H9 (cell line): ENCODE results near the gene TADA1. TPM values are rescaled to one million over a fixed set of nuclear protein-coding genes. Genes with fewer than 3 reads are reported as not detected.

Experiments used
- DNase-seq: peaks from one replicate; pipeline ENCODE4 v3.0.0-alpha.2; 2017
- H2AFZ ChIP-seq: one replicate; pipeline ENCODE4 v1.6.1; 2013; ENCODE audit warnings: mild to moderate bottlenecking, low read length, control low read depth, moderate library complexity
- H2AK5ac ChIP-seq: 2 replicates; pipeline ENCODE4 v1.6.1; 2013; ENCODE audit warnings: low read length, control low read depth, mixed read lengths; ENCODE audit not compliant: insufficient read length
- H2BK120ac ChIP-seq: one replicate; pipeline ENCODE4 v1.6.1; 2013; ENCODE audit warnings: low read depth, mild to moderate bottlenecking, low read length, control low read depth, inconsistent platforms; ENCODE audit not compliant: poor library complexity, severe bottlenecking
- H2BK12ac ChIP-seq: 2 replicates; pipeline ENCODE4 v1.6.1; 2013; ENCODE audit warnings: low read length, control low read depth, mixed read lengths, low read depth; ENCODE audit not compliant: insufficient read length
- H2BK15ac ChIP-seq: 2 replicates; pipeline ENCODE4 v1.6.1; 2013; ENCODE audit warnings: low read depth, low read length, control low read depth
- H2BK20ac ChIP-seq: one replicate; pipeline ENCODE4 v1.6.1; 2013; ENCODE audit warnings: low read depth, mild to moderate bottlenecking, low read length, control low read depth, inconsistent platforms; ENCODE audit not compliant: poor library complexity, severe bottlenecking
- H2BK5ac ChIP-seq: 2 replicates; pipeline ENCODE4 v1.6.1; 2013; ENCODE audit warnings: low read length, control low read depth, mixed read lengths; ENCODE audit not compliant: insufficient read length
- H3K14ac ChIP-seq: 2 replicates; pipeline ENCODE4 v1.6.1; 2013; ENCODE audit warnings: low read length, control low read depth; ENCODE audit not compliant: insufficient read depth
- H3K18ac ChIP-seq: 2 replicates; pipeline ENCODE4 v1.6.1; 2013; ENCODE audit warnings: low read depth, mild to moderate bottlenecking, mixed read lengths, low read length, control low read depth; ENCODE audit not compliant: insufficient read length
- H3K23ac ChIP-seq: 2 replicates; pipeline ENCODE4 v1.6.1; 2013; ENCODE audit warnings: low read length, control low read depth, mixed read lengths, low read depth; ENCODE audit not compliant: insufficient read length
- H3K23me2 ChIP-seq: 2 replicates; pipeline ENCODE4 v1.6.1; 2013; ENCODE audit warnings: low read depth, mild to moderate bottlenecking, mixed read lengths, low read length, control low read depth; ENCODE audit not compliant: insufficient read length, poor library complexity, severe bottlenecking
- H3K27ac ChIP-seq: 2 replicates; pipeline ENCODE4 v1.5.1; 2013; ENCODE audit warnings: low read length, control low read depth, mixed read lengths, low read depth; ENCODE audit not compliant: insufficient read length
- H3K27me3 ChIP-seq: 2 replicates; pipeline ENCODE4 v1.6.1; 2013; ENCODE audit warnings: low read length, control low read depth, inconsistent platforms; ENCODE audit not compliant: insufficient read depth
- H3K4ac ChIP-seq: 2 replicates; pipeline ENCODE4 v1.6.1; 2013; ENCODE audit warnings: low read depth, mild to moderate bottlenecking, control low read depth, inconsistent platforms, low read length, moderate library complexity
- H3K4me1 ChIP-seq: 2 replicates; pipeline ENCODE4 v1.6.1; 2013; ENCODE audit warnings: low read length, control low read depth, inconsistent platforms; ENCODE audit not compliant: insufficient read depth
- H3K4me2 ChIP-seq: 2 replicates; pipeline ENCODE4 v1.6.1; 2013; ENCODE audit warnings: low read length, control low read depth, mixed read lengths; ENCODE audit not compliant: insufficient read length, insufficient read depth
- H3K56ac ChIP-seq: 2 replicates; pipeline ENCODE4 v1.6.1; 2013; ENCODE audit warnings: low read depth, mild to moderate bottlenecking, mixed read lengths, low read length, control low read depth; ENCODE audit not compliant: insufficient read length
- H3K79me1 ChIP-seq: 2 replicates; pipeline ENCODE4 v1.6.1; 2013; ENCODE audit warnings: low read depth, mild to moderate bottlenecking, moderate library complexity, low read length, control low read depth, inconsistent platforms; ENCODE audit not compliant: insufficient read depth, poor library complexity, severe bottlenecking
- H3K79me2 ChIP-seq: 2 replicates; pipeline ENCODE4 v1.6.1; 2013; ENCODE audit warnings: low read length, control low read depth, inconsistent platforms; ENCODE audit not compliant: insufficient read depth
- H3K9ac ChIP-seq: 2 replicates; pipeline ENCODE4 v1.6.1; 2013; ENCODE audit warnings: low read length, control low read depth, mixed read lengths; ENCODE audit not compliant: insufficient read length; ENCODE audit errors: extremely low read depth
- H3K9me3 ChIP-seq: one replicate; pipeline ENCODE4 v1.6.1; 2013; ENCODE audit warnings: low read depth, low read length, inconsistent platforms; ENCODE audit not compliant: control insufficient read depth
- H3T11ph ChIP-seq: one replicate; pipeline ENCODE4 v1.6.1; 2013; ENCODE audit warnings: mild to moderate bottlenecking, low read length, control low read depth, inconsistent platforms
- H4K20me1 ChIP-seq: one replicate; pipeline ENCODE4 v1.6.1; 2013; ENCODE audit not compliant: control insufficient read depth, insufficient read length, insufficient read depth
- H4K5ac ChIP-seq: 2 replicates; pipeline ENCODE4 v1.6.1; 2013; ENCODE audit warnings: low read depth, mild to moderate bottlenecking, mixed read lengths, low read length, control low read depth; ENCODE audit not compliant: insufficient read length
- H4K8ac ChIP-seq: replicated peaks from 2 replicates; pipeline ENCODE4 v1.6.1; 2013; ENCODE audit warnings: low read length, control low read depth, mixed read lengths, low read depth; ENCODE audit not compliant: insufficient read length
- H4K91ac ChIP-seq: 2 replicates; pipeline ENCODE4 v1.6.1; 2013; ENCODE audit warnings: low read depth, mild to moderate bottlenecking, moderate library complexity, mixed read lengths, low read length, control low read depth; ENCODE audit not compliant: insufficient read length
- H3K27ac Mint-ChIP-seq, 3 experiments: 2 replicates in 2 of 3; 3 replicates in 1 of 3; pipeline ENCODE4 v1.8.0; 2020 to 2021; ENCODE audit warnings: mixed read lengths in 3 of 3, mild to moderate bottlenecking in 1 of 3, moderate library complexity in 1 of 3
- H3K27me3 Mint-ChIP-seq: 2 replicates; pipeline ENCODE4 v1.8.0; 2021; ENCODE audit warnings: low read depth, mild to moderate bottlenecking, moderate library complexity, mixed read lengths
- H3K36me3 Mint-ChIP-seq, 3 experiments: 2 replicates in 2 of 3; 3 replicates in 1 of 3; pipeline ENCODE4 v1.8.0; 2020 to 2021; ENCODE audit warnings: low read depth in 3 of 3, mixed read lengths in 3 of 3; ENCODE audit not compliant: insufficient read depth in 1 of 3
- H3K4me1 Mint-ChIP-seq, 2 experiments: 2 replicates each; pipeline ENCODE4 v1.8.0; 2020; ENCODE audit warnings: mixed read lengths in 2 of 2
- H3K4me3 Mint-ChIP-seq, 2 experiments: 2 replicates in 1 of 2; 3 replicates in 1 of 2; pipeline ENCODE4 v1.8.0; 2020 to 2021; ENCODE audit warnings: mild to moderate bottlenecking in 2 of 2, mixed read lengths in 2 of 2, moderate library complexity in 1 of 2
- H3K9me3 Mint-ChIP-seq, 2 experiments: 2 replicates in 1 of 2; 3 replicates in 1 of 2; pipeline ENCODE4 v1.8.0; 2020; ENCODE audit warnings: mild to moderate bottlenecking in 2 of 2, mixed read lengths in 2 of 2, moderate library complexity in 1 of 2
- CTCF ChIP-seq: fragments of 200-600 bp; sonication (generic); conservative IDR thresholded peaks from 3 replicates; pipeline ENCODE4 v1.8.0; 2021; ENCODE audit warnings: antibody characterized with exemption, mild to moderate bottlenecking
- WGBS: extraction: QIAGEN DNeasy Blood & Tissue Kit; methylation state at CpG from one replicate; pipeline ENCODE4 v1.1.7; 2013; ENCODE audit warnings: missing lambda C conversion rate, low lambda C conversion rate, mixed read lengths; ENCODE audit not compliant: insufficient read length; ENCODE audit errors: extremely low coverage; 5-methylcytosine and 5-hydroxymethylcytosine counted together
- total RNA-seq: library from RNA; stranded (reverse); gene quantifications from 2 replicates; pipeline ENCODE4 v1.2.1, GENCODE V29; 2021

The TADA1 gene
- total RNA-seq, 1 experiment from 2014 or later = 20.7 TPM

DNA sequence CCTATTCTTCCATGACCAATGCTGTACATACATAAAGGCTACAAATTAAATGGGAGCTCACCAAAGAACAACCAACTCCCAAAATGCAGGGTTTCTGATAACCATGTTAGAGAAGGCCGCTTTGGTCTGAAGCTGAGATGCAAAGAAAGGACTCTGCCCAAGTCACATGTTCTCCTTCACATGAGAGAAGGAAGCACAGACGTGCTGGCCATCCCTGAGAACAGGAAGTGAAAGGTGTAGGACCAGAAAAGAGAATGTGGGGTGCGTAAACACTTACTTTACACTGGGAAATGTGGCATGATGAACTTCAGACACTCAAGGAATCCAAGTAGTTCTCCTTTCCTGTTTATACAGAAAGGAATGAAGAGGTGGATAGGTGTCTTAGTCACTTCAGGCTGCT lies 31.7 kb upstream of the TADA1 start:
- no CpG with 5 or more reads among the region's 3 CpGs for WGBS
- H3K79me1 ChIP-seq = no peaks in the 10 kb centered on the region
- no peak overlapping the region for H2BK20ac ChIP-seq
- Mint-ChIP-seq H3K4me1 (no peaks in the 10 kb centered on the region), H3K27me3 (peaks cover under 1% of the 10 kb centered on the region; the same call in 1 of the 2 replicates), H3K27ac (no peak overlapping the region), H3K36me3 (peaks cover 8 to 17% (median 9%) of the 10 kb centered on the region in 3 experiments; a peak in 6 of 7 replicates), H3K4me3 (no peak overlapping the region), H3K9me3 (peaks cover 19 to 20% of the 10 kb centered on the region in 2 experiments)
- no peaks in the 10 kb centered on the region for H3K23me2 ChIP-seq
- H3K4ac ChIP-seq = no peak overlapping the region
- H4K5ac ChIP-seq = no peak overlapping the region
- DNase-seq = no peak
- no peak overlapping the region for H3K27ac ChIP-seq
- no peaks in the 10 kb centered on the region for H3K27me3 ChIP-seq
- H2AK5ac ChIP-seq = no peak overlapping the region
- no peaks in the 10 kb centered on the region for H3K4me1 ChIP-seq
- no peak overlapping the region for H3K4me2 ChIP-seq
- TF ChIP-seq CTCF = no peak
- H3K79me2 ChIP-seq = no peaks in the 10 kb centered on the region
- H3K56ac ChIP-seq = no peak overlapping the region
- no peak overlapping the region for H4K91ac ChIP-seq
- H4K20me1 ChIP-seq = no peaks in the 10 kb centered on the region
- H2BK5ac ChIP-seq = no peak overlapping the region
- H3K23ac ChIP-seq = no peak overlapping the region
- no peak overlapping the region for H2AFZ ChIP-seq
- H4K8ac ChIP-seq = no peak overlapping the region
- no peak overlapping the region for H2BK12ac ChIP-seq
- no peak overlapping the region for H3K14ac ChIP-seq
- no peak overlapping the region for H3K18ac ChIP-seq
- no peak overlapping the region for H2BK15ac ChIP-seq
- H3T11ph ChIP-seq = no peak overlapping the region
- no peak overlapping the region for H3K9ac ChIP-seq
- peaks cover 4% of the 10 kb centered on the region for H3K9me3 ChIP-seq
- no peak overlapping the region for H2BK120ac ChIP-seq
